OCI-LY3 (cell line): ENCODE data around the gene CIZ1.

ENCODE experiments used
- CTCF ChIP-seq: fragments of 200-600, 300-600 bp; sonication (generic); IDR thresholded peaks from 2 replicates; pipeline ENCODE4 v1.5.1; 2014; ENCODE audit warnings: antibody characterized with exemption, low read length, low read depth
- EZH2phosphoT487 ChIP-seq: fragments of 200-600 bp; shearing (Covaris generic); IDR thresholded peaks from 2 replicates; pipeline ENCODE4 v1.6.1; 2018; ENCODE audit warnings: antibody characterized with exemption, mixed run types, low read depth

DNA sequence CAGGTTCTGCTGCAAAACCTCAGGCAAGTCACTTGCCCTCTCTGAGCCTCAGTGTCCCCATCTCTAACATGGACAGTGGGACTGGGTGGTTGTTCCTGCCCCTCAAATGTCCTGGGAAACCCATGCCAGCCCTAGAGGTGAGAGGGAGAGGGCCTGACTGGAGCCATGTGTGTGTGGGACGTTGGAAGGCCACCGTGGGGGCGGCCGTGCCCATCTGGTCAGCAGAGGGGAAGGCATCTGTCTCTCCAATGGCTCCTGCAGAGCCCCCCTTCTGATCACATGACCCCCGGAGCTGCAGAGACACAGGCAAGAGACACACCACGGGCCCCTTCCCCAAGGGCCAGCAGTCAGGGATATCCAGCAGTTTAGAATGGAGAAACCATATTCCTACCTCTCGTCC lies 13.5 kb upstream of the CIZ1 start:
- TF ChIP-seq CTCF (no peak), EZH2phosphoT487 (no peak)
